GM21528 (cell line): ENCODE measurements around the gene HPGD.

Experiments
- ATAC-seq: cut with Tn5 transposase; IDR thresholded peaks from one replicate; pipeline ENCODE4 v1.9.1; 2021; ENCODE audit warnings: mild to moderate bottlenecking, moderate library complexity; ENCODE audit not compliant: unreplicated experiment, low FRiP score

The HPGD gene

GRCh38 chr4:174522183-174523024 is at the start of gene HPGD:
HPGD (minus strand) TSS chr4:174522488; CDS start chr4:174522451, 37 bp downstream.
- ATAC-seq: peak; percentile 78

- ATAC-seq: no peak
Measured at GRCh38 chr4:174564529-174564928, 42.2 kb upstream of the HPGD start.

GRCh38 chr4:174563399-174563798 is 41.1 kb upstream of the HPGD start:
- no peak for ATAC-seq

GRCh38 chr4:174561560-174561959 is 39.3 kb upstream of the HPGD start:
- no peak for ATAC-seq

- no peak for ATAC-seq
Measured at GRCh38 chr4:174559894-174560293, 37.6 kb upstream of the HPGD start.

- no peak for ATAC-seq
Measured at GRCh38 chr4:174555789-174556630, 33.7 kb upstream of the HPGD start.

GRCh38 chr4:174554231-174554728 is 32.0 kb upstream of the HPGD start:
- no peak for ATAC-seq

- ATAC-seq: no peak
Measured at GRCh38 chr4:174553828-174554227, 31.5 kb upstream of the HPGD start.

GRCh38 chr4:174553031-174553430 is 30.7 kb upstream of the HPGD start:
- no peak for ATAC-seq

- ATAC-seq: no peak
Measured at GRCh38 chr4:174550541-174550940, 28.3 kb upstream of the HPGD start.

- ATAC-seq: no peak
Measured at GRCh38 chr4:174549721-174550120, 27.4 kb upstream of the HPGD start.

GRCh38 chr4:174545268-174545667 is 23.0 kb upstream of the HPGD start:
- no peak for ATAC-seq

- ATAC-seq: no peak
Measured at GRCh38 chr4:174544496-174544895, 22.2 kb upstream of the HPGD start.

- no peak for ATAC-seq
Measured at GRCh38 chr4:174540175-174540574, 17.9 kb upstream of the HPGD start.

- no peak for ATAC-seq
Measured at GRCh38 chr4:174539571-174539970, 17.3 kb upstream of the HPGD start.

- no peak for ATAC-seq
Measured at GRCh38 chr4:174538876-174539250, 16.6 kb upstream of the HPGD start.

GRCh38 chr4:174538123-174538875 is 16.0 kb upstream of the HPGD start:
- ATAC-seq: peak; percentile 99

GRCh38 chr4:174537634-174538033 is 15.3 kb upstream of the HPGD start:
- peak; percentile 45 for ATAC-seq

GRCh38 chr4:174534461-174534860 is 12.2 kb upstream of the HPGD start:
- no peak for ATAC-seq

GRCh38 chr4:174532445-174532844 is 10.2 kb upstream of the HPGD start:
- no peak for ATAC-seq

- ATAC-seq: no peak
Measured at GRCh38 chr4:174531486-174531885, 9.2 kb upstream of the HPGD start.
